GM18498 (cell line): ENCODE data around the gene CCDC187.
"Not testable (repeated sequence)": the region's sequence is repeated elsewhere in the genome, so short reads cannot be mapped to it uniquely, and the experiment has no call there.

Experiments used
- ATAC-seq: cut with Tn5 transposase; IDR thresholded peaks from one replicate; pipeline ENCODE4 v1.9.1; 2021; ENCODE audit warnings: mild to moderate bottlenecking, moderate library complexity; ENCODE audit not compliant: unreplicated experiment

CCDC187 gene

GRCh38 chr9:136303825-136304416 is at the start of gene CCDC187:
CCDC187 (minus strand) TSS chr9:136304094; CDS start chr9:136303830, 264 bp downstream.
- ATAC-seq, result no peak

DNA sequence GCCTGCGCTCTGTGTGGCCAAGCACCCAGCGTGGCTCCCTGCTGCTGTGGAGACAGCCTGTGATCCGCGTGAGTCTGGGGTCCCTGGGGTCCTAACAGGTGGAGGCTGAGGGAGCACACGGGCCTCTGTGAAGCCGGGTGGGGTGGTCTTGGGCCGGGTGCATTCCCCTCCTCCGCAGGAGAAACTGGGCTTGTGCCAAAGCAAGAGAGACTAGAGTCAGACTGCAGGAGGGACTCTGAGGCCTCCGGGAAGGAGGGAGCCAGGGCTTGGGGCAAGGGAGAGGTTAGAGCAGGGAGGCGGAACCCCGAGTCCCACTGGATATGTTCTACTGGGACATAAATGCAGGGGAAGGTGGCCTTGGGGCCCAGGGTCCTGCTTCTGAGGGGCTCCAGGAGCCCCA is 49.2 kb upstream of the CCDC187 start:
- no peak for ATAC-seq

DNA sequence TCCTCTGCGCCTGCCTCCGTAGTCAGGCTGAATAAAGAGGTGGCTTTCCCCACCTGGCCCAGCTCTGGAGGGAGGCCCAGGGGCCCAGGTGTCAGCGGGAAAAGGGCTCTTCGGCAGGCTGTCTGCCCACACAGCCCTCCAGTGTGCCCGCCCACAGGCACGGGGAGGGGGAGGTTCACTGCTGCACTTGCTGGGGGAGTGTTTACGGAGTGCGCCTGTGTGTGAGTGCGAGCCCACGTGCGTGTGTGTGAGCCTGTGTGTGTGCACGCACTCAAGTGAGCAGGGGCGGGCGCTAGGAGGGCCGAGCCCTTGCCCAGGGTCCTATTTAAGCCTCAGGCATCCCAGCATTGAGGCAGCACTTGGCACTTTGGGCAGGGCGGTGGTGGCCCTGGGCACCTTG is 48.8 kb upstream of the CCDC187 start:
- no peak for ATAC-seq

GRCh38 chr9:136351868-136352267 is 48.0 kb upstream of the CCDC187 start:
- not testable (repeated sequence) for ATAC-seq

DNA sequence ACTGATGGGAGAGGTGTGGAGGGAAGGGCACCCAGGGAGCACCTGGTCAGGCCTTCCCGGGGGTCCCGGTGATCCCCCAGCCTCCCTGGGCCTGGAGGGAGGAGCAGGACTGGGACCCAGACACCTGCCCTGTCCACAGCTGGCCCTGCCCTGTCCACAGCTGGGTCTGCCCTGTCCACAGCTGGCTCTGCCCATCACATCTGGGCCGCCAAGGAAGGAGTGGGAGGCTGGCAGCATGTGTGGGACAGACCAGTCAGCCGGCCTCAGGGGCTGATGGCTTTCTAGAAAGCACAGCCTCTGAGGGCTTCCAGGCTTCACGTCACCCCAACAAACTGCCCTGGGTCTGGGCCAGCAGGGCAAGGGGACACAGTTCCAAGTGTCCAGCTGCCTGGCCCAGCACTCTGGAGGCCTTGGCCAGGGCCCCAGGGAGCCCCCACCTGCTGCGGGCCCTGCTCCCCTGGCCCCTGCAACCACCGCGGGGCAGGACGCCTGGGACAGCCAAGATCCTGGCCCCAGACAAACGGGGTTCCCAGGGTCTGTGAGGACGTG is 47.4 kb upstream of the CCDC187 start:
- ATAC-seq, result no peak

- no peak for ATAC-seq
Observed at GRCh38 chr9:136349546-136349945, 45.7 kb upstream of the CCDC187 start.

DNA sequence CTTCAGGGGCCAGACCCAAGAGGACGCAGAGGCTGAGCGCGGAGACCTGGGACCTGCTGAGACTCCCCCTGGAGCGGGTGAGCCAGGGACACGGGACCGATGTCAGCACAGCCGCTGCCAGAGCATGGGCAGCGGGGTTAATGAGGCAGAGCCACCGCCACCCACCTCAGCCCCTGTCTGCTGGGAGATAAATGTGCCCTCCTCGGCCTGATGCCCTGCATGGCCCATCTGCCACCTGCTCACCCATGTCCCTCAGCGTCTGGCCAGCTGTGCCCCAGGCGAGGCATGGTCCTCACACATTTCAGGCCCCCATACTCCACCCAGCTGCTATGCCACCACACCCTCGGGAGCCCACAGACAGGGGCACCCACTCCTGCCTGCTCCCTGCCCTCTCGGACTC is 44.8 kb upstream of the CCDC187 start:
- ATAC-seq, result no peak

- ATAC-seq, result no peak
Observed at GRCh38 chr9:136347472-136348256, 43.8 kb upstream of the CCDC187 start.

DNA sequence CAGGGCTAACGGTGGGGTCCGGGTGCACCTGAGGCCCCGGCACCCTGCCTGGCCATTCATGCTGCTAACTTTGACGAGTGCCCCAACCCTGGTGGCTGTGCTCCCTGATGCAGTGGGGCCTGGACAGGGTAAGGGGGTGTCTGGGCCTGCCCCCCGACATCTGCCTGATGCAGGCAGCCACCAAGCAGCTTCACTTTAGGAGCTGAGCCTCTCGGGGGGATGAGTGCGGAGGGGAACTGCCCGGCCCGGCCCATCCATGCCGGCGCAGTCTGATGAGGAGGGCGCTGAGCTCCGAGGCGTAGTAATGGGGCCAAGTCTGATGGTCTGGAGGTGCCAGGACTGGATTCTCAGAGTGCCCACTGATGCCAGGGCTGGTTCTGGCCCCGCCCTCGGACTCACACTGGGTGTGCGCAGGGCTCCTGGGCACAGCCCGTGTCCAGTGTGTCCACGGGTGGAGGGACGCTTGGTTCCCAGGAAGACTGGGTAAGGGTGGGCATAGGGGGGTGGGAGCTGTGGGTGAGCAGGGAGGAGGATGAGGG is 43.1 kb upstream of the CCDC187 start:
- ATAC-seq, result no peak

DNA sequence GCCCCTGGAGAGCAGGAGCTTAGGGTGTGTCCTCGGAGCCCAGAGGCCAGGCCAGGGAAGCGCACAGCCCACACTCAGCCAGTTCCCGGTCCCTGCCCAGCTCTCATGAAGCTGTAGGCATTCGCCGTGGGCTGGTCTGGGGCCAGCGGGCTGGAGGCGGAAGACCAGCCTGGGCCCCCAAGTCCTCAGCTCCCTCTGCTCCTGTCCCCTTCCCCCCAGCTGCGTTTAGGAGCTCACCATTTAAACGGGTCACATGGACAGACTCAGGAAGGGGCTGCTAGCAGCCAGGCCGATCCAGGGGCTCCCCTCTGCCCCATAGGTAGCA is 42.2 kb upstream of the CCDC187 start:
- ATAC-seq, result no peak

- no peak for ATAC-seq
Observed at GRCh38 chr9:136345281-136346156, 41.6 kb upstream of the CCDC187 start.

- ATAC-seq, result no peak
Observed at GRCh38 chr9:136344544-136345280, 40.8 kb upstream of the CCDC187 start.

DNA sequence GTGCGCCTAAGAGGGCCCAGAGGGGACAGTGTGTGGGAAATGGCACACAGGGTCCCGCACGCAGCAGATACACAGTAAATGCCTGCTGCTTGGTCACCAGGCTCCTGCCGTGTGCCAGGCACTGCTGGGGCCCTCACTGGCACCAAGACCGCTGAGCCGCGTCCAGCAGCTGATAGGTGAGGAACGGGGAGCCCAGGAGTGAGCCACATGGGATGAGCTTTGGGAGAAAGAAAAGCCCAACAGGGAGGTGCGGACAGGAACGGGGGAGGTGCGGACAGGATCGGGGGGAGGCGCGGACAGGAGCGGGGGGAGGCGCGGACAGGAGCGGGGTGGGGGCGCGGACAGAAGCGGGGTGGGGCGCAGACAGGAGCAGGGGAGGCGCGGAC is 40.0 kb upstream of the CCDC187 start:
- ATAC-seq, result no peak

- ATAC-seq, result no peak
Observed at GRCh38 chr9:136343121-136343883, 39.4 kb upstream of the CCDC187 start.

- no peak for ATAC-seq
Observed at GRCh38 chr9:136342181-136343120, 38.6 kb upstream of the CCDC187 start.

DNA sequence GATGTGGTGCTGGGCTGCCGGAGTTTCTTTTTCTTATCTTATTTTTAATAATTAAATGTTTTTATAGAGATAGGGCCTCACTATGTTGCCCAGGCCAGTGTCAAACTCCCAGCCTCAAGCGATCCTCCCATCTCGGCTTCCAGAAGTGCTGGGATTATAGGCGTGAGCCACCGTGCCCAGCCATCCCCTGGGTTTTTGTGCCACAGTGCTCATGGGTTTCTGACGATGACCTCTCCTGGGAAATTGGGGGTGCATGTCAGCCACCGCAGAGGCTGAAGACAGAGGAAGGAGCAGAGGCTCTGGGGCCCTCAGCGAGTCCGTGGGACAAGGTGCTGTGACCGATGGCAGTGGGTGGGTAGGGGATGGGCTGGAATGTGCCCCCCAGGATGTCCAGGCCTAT is 37.9 kb upstream of the CCDC187 start:
- no peak for ATAC-seq

GRCh38 chr9:136341042-136341655 is 37.3 kb upstream of the CCDC187 start:
- ATAC-seq, result no peak

GRCh38 chr9:136340356-136341041 is 36.6 kb upstream of the CCDC187 start:
- ATAC-seq, result no peak
